Measurements from ENCODE around the gene KIRREL3. TPM values are rescaled to one million over a fixed set of nuclear protein-coding genes. Genes with fewer than 3 reads are reported as not detected.

Gene KIRREL3
- total RNA-seq, 1 donor from 2014 or later, result 0.26 TPM

DNA sequence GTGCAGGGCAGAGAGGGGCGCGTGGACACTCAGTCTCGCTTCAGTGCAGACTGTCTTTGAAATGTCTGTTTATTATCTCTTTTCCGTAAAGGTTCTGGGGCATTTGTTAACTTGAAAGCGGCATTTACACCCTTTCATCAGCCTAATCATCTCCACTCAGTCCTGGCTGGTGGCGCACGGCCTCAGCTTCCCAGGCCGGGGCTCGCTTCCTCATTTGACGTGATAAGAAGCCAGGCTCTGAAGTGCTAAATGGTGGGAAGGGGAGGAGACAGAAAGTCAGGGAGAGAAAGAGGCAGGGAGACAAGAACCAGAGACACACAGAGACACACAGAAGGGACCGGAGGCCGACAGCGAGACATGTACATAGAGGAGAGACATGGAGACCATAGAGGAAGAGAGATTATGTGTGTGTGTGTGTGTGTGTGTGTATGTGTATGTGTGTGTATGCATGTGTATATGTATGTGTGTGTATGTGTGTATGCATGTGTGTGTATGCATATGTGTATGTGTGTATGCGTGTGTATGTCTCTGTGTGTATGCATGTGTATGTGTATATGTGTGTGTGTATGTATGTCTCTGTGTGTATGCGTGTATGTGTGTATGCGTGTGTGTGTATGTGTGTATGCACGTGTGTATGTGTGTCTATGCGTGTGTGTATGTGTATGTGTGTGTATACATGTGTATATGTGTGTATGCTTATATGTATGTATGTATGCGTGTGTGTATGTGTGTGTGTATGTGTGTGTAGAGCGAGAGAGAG lies 543.6 kb downstream of the KIRREL3 start:
- Mint-ChIP-seq H3K27me3 (peaks cover 26% of the 10 kb centered on the region), H3K36me3 (ENCODE audit: insufficient read depth) (no peaks in the 10 kb centered on the region), H3K4me3 (ENCODE audit: low read depth) (no peak overlapping the region), H3K9me3 (ENCODE audit: low read depth) (no peaks in the 10 kb centered on the region), H3K4me1 (ENCODE audit: low read depth) (no peaks in the 10 kb centered on the region), H3K27ac (no peak overlapping the region)
- DNase-seq (ENCODE audit: low spot score, unreplicated experiment), result no peak
- no peak for TF ChIP-seq CTCF (IDR thresholded peaks at IDR 0.05; ENCODE audit: unreplicated experiment)

DNA sequence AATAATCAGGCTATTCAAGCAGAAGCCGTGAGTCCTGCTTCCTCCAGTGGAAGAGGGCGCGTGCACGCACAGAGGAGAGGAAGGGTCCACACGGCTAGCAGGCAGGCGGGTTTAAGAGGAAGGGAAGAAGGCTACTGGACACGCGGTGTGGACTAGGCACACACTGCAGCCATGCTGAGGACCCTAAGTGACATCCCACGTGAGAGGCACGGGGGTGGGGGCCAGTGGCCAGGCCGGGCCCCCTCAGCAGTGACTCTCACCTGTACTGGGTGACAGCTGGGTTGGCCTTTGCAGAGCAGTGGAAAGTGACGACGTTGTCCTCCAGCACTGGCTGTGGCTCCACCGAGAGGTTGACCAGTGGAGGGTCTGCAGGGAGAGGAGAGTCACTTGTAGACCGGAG lies 544.5 kb downstream of the KIRREL3 start:
- Mint-ChIP-seq H3K27me3 (peaks cover 32% of the 10 kb centered on the region), H3K4me3 (ENCODE audit: low read depth) (no peak overlapping the region), H3K4me1 (ENCODE audit: low read depth) (no peaks in the 10 kb centered on the region), H3K27ac (no peak overlapping the region), H3K36me3 (ENCODE audit: insufficient read depth) (no peaks in the 10 kb centered on the region), H3K9me3 (ENCODE audit: low read depth) (peaks cover 1% of the 10 kb centered on the region)
- no peak for DNase-seq (ENCODE audit: low spot score, unreplicated experiment)
- no peak for TF ChIP-seq CTCF (IDR thresholded peaks at IDR 0.05; ENCODE audit: unreplicated experiment)

DNA sequence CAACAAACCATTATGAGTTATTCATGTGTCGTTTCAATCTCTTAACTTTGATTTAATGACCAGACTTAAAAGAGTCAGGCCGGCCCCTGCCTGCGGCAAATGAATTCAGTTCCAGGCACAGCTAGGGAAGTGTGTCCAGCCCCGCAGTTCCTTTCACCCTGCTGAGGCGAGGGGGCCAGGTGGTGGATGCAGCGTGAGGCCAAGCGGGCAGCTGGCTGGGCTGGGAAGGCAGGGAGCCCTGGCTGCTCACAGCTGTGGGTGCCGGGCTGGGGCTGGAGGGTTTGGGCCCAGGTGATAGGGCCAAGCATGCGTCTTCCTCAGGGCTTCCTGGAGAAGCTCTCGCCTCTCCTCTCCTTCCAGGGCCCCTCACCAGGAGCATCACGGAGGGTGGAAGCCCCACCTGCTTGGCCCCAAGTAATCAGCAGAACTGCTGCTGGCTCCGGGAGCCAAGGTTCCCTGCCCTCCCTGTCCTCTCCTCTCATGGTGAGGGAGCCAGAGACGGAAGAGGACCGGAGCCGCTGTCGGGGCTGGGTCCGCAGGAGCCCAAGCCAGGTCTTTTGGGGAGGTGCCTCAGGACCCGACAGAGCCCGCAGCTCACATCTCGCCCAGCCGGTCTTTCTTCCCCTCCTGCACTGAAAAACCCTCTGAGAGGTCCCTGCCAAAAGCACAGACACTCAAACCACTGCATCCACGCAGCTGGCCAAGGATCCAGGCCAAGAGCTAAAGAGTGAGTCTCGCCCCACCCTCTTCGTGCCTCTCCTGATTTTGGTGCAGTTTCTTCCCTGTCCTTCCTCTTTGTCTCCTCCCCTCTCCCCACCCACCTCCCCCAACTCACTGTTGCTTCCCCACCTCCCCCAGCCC lies 548.1 kb downstream of the KIRREL3 start:
- H3K27ac Mint-ChIP-seq, result no peak overlapping the region
- no peak overlapping the region for H3K4me3 Mint-ChIP-seq (ENCODE audit: low read depth)
- peaks cover 18% of the 10 kb centered on the region for H3K27me3 Mint-ChIP-seq
- no peak for DNase-seq (ENCODE audit: low spot score, unreplicated experiment)
- H3K9me3 Mint-ChIP-seq (ENCODE audit: low read depth), result peaks cover 6% of the 10 kb centered on the region
- H3K36me3 Mint-ChIP-seq (ENCODE audit: insufficient read depth), result no peaks in the 10 kb centered on the region
- no peak for TF ChIP-seq CTCF (IDR thresholded peaks at IDR 0.05; ENCODE audit: unreplicated experiment)
- H3K4me1 Mint-ChIP-seq (ENCODE audit: low read depth), result no peaks in the 10 kb centered on the region

DNA sequence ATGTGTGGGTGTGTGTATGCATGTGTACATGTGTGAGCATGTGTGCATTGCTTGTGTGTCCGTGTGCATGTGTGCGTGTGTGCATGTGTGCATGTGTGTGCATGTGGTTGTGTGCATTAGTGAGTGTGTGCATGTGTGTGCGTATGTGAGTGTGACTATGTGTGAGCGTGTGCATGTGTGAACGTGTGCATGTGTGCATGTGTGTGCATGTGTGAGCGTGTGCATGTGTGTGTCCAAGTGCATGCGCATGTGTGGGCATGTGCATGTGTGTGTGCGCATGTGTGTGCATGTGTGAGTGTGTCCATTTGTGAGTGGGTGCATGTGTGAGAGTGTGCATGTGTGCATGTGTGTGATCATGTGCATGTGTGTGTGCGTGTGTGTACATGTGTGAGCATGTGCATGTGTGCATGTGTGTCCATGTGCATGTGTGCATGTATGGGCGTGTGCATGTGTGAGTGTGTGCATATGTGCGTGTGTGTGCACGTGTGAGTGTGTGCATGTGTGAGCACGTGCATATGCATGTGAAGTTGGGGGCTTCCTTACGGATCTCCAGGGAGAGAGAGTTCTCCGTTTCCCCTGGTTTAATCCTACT lies 549.3 kb downstream of the KIRREL3 start:
- Mint-ChIP-seq H3K36me3 (ENCODE audit: insufficient read depth) (no peaks in the 10 kb centered on the region), H3K4me3 (ENCODE audit: low read depth) (no peak overlapping the region), H3K27me3 (peaks cover 24% of the 10 kb centered on the region), H3K27ac (peak overlapping the region; percentile 67), H3K4me1 (ENCODE audit: low read depth) (no peaks in the 10 kb centered on the region), H3K9me3 (ENCODE audit: low read depth) (peaks cover 6% of the 10 kb centered on the region)
- no peak for TF ChIP-seq CTCF (IDR thresholded peaks at IDR 0.05; ENCODE audit: unreplicated experiment)
- no peak for DNase-seq (ENCODE audit: low spot score, unreplicated experiment)

- TF ChIP-seq CTCF (IDR thresholded peaks at IDR 0.05; ENCODE audit: unreplicated experiment), result no peak
- Mint-ChIP-seq H3K27me3 (peaks cover 24% of the 10 kb centered on the region), H3K27ac (no peak overlapping the region), H3K9me3 (ENCODE audit: low read depth) (peaks cover 6% of the 10 kb centered on the region), H3K4me3 (ENCODE audit: low read depth) (no peak overlapping the region), H3K4me1 (ENCODE audit: low read depth) (no peaks in the 10 kb centered on the region), H3K36me3 (ENCODE audit: insufficient read depth) (no peaks in the 10 kb centered on the region)
- no peak for DNase-seq (ENCODE audit: low spot score, unreplicated experiment)
Measured at GRCh38 chr11:126450806-126451205, 549.8 kb downstream of the KIRREL3 start.

Measured in progenitor cell of endocrine pancreas (in vitro differentiated cells).